ENCODE measurements around the gene MLEC. TPM values are rescaled to one million over a fixed set of nuclear protein-coding genes. Genes with fewer than 3 reads are reported as not detected.

The MLEC gene
- total and polyA plus RNA-seq, 5 donors from 2014 or later: 28.2 to 61.4 (median 42.3) TPM

DNA sequence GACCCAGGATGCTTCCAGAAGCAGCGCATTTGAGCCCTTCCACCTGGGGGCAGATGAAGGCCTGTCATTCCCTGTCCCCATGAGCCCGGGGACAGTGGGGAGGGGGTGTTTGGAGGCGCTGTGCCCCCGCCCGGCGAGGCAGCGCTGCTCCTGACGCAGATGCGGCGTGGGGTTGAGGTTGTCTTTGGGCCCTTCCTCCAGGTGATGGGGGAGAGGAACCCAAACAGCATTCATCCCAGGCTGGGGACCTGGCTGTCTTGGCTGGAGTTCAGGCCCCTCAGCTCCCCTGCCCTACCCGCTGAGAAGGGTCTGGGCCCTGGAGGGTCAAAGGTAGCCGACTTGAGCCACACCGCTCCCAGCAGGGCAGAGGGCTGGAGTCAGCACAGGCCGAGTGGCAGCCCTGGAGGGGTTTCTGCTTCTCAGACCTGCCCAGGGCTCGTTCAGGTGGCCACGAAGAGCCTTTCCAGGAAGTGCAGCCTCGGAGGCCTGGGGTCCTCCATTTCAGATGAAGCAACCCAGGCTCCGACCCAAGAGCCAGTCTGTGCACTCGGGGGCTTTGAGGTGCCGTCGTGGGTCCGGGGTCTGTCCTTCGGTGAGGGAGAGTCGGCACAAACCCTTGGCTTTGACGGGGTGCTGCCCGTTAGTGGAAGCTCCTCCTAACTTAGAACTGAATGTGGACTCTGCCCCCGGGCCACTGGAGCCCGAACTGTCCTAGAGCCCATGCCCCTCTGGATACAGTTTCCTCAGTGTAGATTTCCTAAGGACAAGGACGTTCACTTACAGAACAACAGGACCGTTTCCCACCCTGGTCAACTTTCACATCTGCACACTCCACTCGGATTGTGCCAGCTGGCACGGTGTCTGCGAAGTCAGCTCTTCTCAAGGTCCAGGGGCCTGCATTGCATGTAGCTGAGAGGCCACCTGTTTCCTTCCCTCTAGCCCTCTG lies 54.8 kb downstream of the MLEC start:
- no peak overlapping the region for H3K27ac ChIP-seq (ENCODE audit: insufficient read depth, low read length, poor library complexity, severe bottlenecking)
- Mint-ChIP-seq H3K4me1 (no peaks in the 10 kb centered on the region), H3K27me3 (no peaks in the 10 kb centered on the region), H3K27ac (no peak overlapping the region), H3K4me3 (no peak overlapping the region), H3K9me3 (peaks cover 0 to 1% (median 0%) of the 10 kb centered on the region in 7 donors), H3K36me3 (no peaks in the 10 kb centered on the region)
- no peaks in the 10 kb centered on the region for H3K9me3 ChIP-seq (ENCODE audit: control insufficient read depth in 2 of 2, low read length in 2 of 2)
- DNase-seq (no peak), ATAC-seq (ENCODE audit: low read depth in 2 of 2) (no peak)
- no peaks in the 10 kb centered on the region for H3K27me3 ChIP-seq (ENCODE audit: control insufficient read depth, insufficient read depth, low read length)
- H3K36me3 ChIP-seq (ENCODE audit: control insufficient read depth, insufficient read depth, low read length): no peaks in the 10 kb centered on the region
- H3K4me1 ChIP-seq (ENCODE audit: control insufficient read depth, insufficient read depth, low read length, poor library complexity, severe bottlenecking): no peaks in the 10 kb centered on the region
- H3K4me3 ChIP-seq (ENCODE audit: low read depth, low read length): no peak overlapping the region

DNA sequence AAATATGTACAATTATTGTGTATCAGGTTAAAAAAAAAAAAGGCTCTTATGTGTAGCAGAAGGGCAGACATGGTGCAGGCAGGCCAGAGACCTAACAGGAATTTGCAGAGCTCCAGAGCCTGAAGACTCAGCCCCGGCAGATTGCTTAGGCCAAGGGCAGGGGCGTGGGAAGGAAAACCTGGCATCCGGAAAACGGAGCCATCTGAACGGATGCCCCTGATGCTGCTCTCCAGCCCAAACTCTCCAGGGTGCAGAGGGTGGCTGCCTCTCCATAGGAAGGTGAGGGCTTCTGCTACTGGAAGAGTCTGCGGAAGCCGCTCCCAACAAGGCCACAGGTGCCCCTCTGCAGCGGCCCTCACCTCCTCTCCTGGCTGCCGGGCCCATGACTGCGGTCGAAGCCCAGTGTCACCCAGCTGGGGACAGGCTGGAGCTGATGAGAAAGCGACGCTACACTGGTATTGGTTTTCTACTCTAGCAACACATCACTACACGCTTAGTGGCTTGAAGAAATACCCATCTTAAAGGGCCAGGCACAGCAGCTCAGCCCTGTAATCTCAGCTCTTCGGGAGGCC lies 58.1 kb downstream of the MLEC start:
- H3K9me3 ChIP-seq (ENCODE audit: control insufficient read depth in 2 of 2, low read length in 2 of 2): no peaks in the 10 kb centered on the region
- H3K4me1 ChIP-seq (ENCODE audit: control insufficient read depth, insufficient read depth, low read length, poor library complexity, severe bottlenecking): no peaks in the 10 kb centered on the region
- ATAC-seq (ENCODE audit: low read depth in 2 of 2) (no peak), DNase-seq (no peak)
- Mint-ChIP-seq H3K9me3 (peaks cover 0 to 1% (median 0%) of the 10 kb centered on the region in 7 donors), H3K27me3 (peaks cover 3% of the 10 kb centered on the region), H3K4me3 (no peak overlapping the region), H3K36me3 (no peaks in the 10 kb centered on the region), H3K4me1 (no peaks in the 10 kb centered on the region), H3K27ac (no peak overlapping the region)
- no peak overlapping the region for H3K27ac ChIP-seq (ENCODE audit: insufficient read depth, low read length, poor library complexity, severe bottlenecking)
- H3K36me3 ChIP-seq (ENCODE audit: control insufficient read depth, insufficient read depth, low read length): no peaks in the 10 kb centered on the region
- no peaks in the 10 kb centered on the region for H3K27me3 ChIP-seq (ENCODE audit: control insufficient read depth, insufficient read depth, low read length)
- H3K4me3 ChIP-seq (ENCODE audit: low read depth, low read length): no peak overlapping the region

- H3K4me3 ChIP-seq (ENCODE audit: low read depth, low read length): no peak overlapping the region
- no peaks in the 10 kb centered on the region for H3K36me3 Mint-ChIP-seq
- no peak for DNase-seq
These were observed 61.3 kb downstream of the MLEC start for GRCh38 chr12:120748242-120748641.

GRCh38 chr12:120749256-120749655 lies 62.3 kb downstream of the MLEC start:
- no peak for ATAC-seq (ENCODE audit: low read depth in 2 of 2)
- Histone ChIP-seq H3K27me3 (ENCODE audit: control insufficient read depth, insufficient read depth, low read length) (no peaks in the 10 kb centered on the region), H3K9me3 (ENCODE audit: control insufficient read depth in 2 of 2, low read length in 2 of 2) (no peaks in the 10 kb centered on the region), H3K36me3 (ENCODE audit: control insufficient read depth, insufficient read depth, low read length) (no peaks in the 10 kb centered on the region), H3K4me3 (ENCODE audit: low read depth, low read length) (no peak overlapping the region), H3K27ac (ENCODE audit: insufficient read depth, low read length, poor library complexity, severe bottlenecking) (no peak overlapping the region), H3K4me1 (ENCODE audit: control insufficient read depth, insufficient read depth, low read length, poor library complexity, severe bottlenecking) (no peaks in the 10 kb centered on the region)
- no peak for DNase-seq
- Mint-ChIP-seq H3K4me3 (no peak overlapping the region), H3K9me3 (peaks cover 0 to 3% (median 0%) of the 10 kb centered on the region in 7 donors), H3K27ac (no peak overlapping the region), H3K36me3 (no peaks in the 10 kb centered on the region), H3K27me3 (peaks cover 10% of the 10 kb centered on the region), H3K4me1 (no peaks in the 10 kb centered on the region)

More at GRCh38 chr12:120748242-120748641, 61.3 kb downstream of the MLEC start:
- Histone ChIP-seq H3K27ac (ENCODE audit: insufficient read depth, low read length, poor library complexity, severe bottlenecking) (no peak overlapping the region), H3K4me1 (ENCODE audit: control insufficient read depth, insufficient read depth, low read length, poor library complexity, severe bottlenecking) (no peaks in the 10 kb centered on the region), H3K27me3 (ENCODE audit: control insufficient read depth, insufficient read depth, low read length) (no peaks in the 10 kb centered on the region), H3K9me3 (ENCODE audit: control insufficient read depth in 2 of 2, low read length in 2 of 2) (no peaks in the 10 kb centered on the region), H3K36me3 (ENCODE audit: control insufficient read depth, insufficient read depth, low read length) (no peaks in the 10 kb centered on the region)
- no peak overlapping the region for H3K4me3 Mint-ChIP-seq
- ATAC-seq (ENCODE audit: low read depth in 2 of 2): no peak
- peak overlapping the region in 1 of 3 donors; percentile 3 for H3K27ac Mint-ChIP-seq
- H3K9me3 Mint-ChIP-seq: peaks cover 0 to 5% (median 0%) of the 10 kb centered on the region in 7 donors
- no peaks in the 10 kb centered on the region for H3K4me1 Mint-ChIP-seq
- H3K27me3 Mint-ChIP-seq: peaks cover 10% of the 10 kb centered on the region

- peaks cover 0 to 10% (median 6%) of the 10 kb centered on the region in 7 donors for H3K9me3 Mint-ChIP-seq
- no peaks in the 10 kb centered on the region for H3K36me3 Mint-ChIP-seq
- H3K4me1 Mint-ChIP-seq: no peaks in the 10 kb centered on the region
- no peak overlapping the region for H3K4me3 ChIP-seq (ENCODE audit: low read depth, low read length)
- H3K27ac ChIP-seq (ENCODE audit: insufficient read depth, low read length, poor library complexity, severe bottlenecking): no peak overlapping the region
- no peaks in the 10 kb centered on the region for H3K36me3 ChIP-seq (ENCODE audit: control insufficient read depth, insufficient read depth, low read length)
- ATAC-seq (ENCODE audit: low read depth in 2 of 2): no peak
- no peaks in the 10 kb centered on the region for H3K4me1 ChIP-seq (ENCODE audit: control insufficient read depth, insufficient read depth, low read length, poor library complexity, severe bottlenecking)
- peaks cover 9 to 11% of the 10 kb centered on the region in 2 experiments for H3K9me3 ChIP-seq (ENCODE audit: control insufficient read depth in 2 of 2, low read length in 2 of 2)
- H3K27ac Mint-ChIP-seq: no peak overlapping the region
- no peaks in the 10 kb centered on the region for H3K27me3 ChIP-seq (ENCODE audit: control insufficient read depth, insufficient read depth, low read length)
- H3K4me3 Mint-ChIP-seq: no peak overlapping the region
- peaks cover 18% of the 10 kb centered on the region for H3K27me3 Mint-ChIP-seq
- no peak for DNase-seq
These were observed 63.9 kb downstream of the MLEC start for GRCh38 chr12:120750806-120751205.

- no peaks in the 10 kb centered on the region for H3K36me3 ChIP-seq (ENCODE audit: control insufficient read depth, insufficient read depth, low read length)
- no peak overlapping the region for H3K4me3 ChIP-seq (ENCODE audit: low read depth, low read length)
- DNase-seq (no peak), ATAC-seq (ENCODE audit: low read depth in 2 of 2) (no peak)
- H3K27ac Mint-ChIP-seq: no peak overlapping the region
- H3K4me1 ChIP-seq (ENCODE audit: control insufficient read depth, insufficient read depth, low read length, poor library complexity, severe bottlenecking): no peaks in the 10 kb centered on the region
- no peaks in the 10 kb centered on the region for H3K27me3 ChIP-seq (ENCODE audit: control insufficient read depth, insufficient read depth, low read length)
- H3K27ac ChIP-seq (ENCODE audit: insufficient read depth, low read length, poor library complexity, severe bottlenecking): no peak overlapping the region
- peaks cover 9 to 11% of the 10 kb centered on the region in 2 experiments for H3K9me3 ChIP-seq (ENCODE audit: control insufficient read depth in 2 of 2, low read length in 2 of 2)
- no peaks in the 10 kb centered on the region for H3K36me3 Mint-ChIP-seq
- H3K4me1 Mint-ChIP-seq: no peaks in the 10 kb centered on the region
- peaks cover 0 to 10% (median 6%) of the 10 kb centered on the region in 7 donors for H3K9me3 Mint-ChIP-seq
- H3K27me3 Mint-ChIP-seq: peaks cover 18% of the 10 kb centered on the region
- H3K4me3 Mint-ChIP-seq: no peak overlapping the region
These were observed 64.4 kb downstream of the MLEC start for GRCh38 chr12:120751389-120751788.

Measured in CD4-positive, CD25-positive, alpha-beta regulatory T cell (primary cell).